Fibroblast of villous mesenchyme (primary cell): ENCODE results near the gene OR3A2. TPM values are rescaled to one million over a fixed set of nuclear protein-coding genes. Genes with fewer than 3 reads are reported as not detected.

Source experiments
- small RNA-seq: library from RNA; depleted of rRNA; stranded (forward); fragments of <200 nt; gene quantifications from one replicate; pipeline ENCODE3, GENCODE V24; 2012
- total RNA-seq: library from RNA; depleted of rRNA; stranded (reverse); fragments of >200 nt; gene quantifications from 2 replicates; pipeline ENCODE4 v1.2.3, GENCODE V29; 2012

OR3A2 gene
- total RNA-seq, 1 donor: 0.43 TPM

Small RNA genes lying within 50 kb of the gene (small RNA-seq; reads per million reads assigned to genes)
- gene OR1AC1P: not detected

Other genes with a start within 250 kb of the OR3A2 start
- not detected in 2 replicates for gene OR1A2, start 188.8 kb downstream of the OR3A2 start, total RNA-seq
- gene OR1A1, start 178.6 kb downstream of the OR3A2 start, total RNA-seq: not detected in 2 replicates
- 0.32 and 0.43 TPM in 2 replicates for gene OR3A1, start 87.9 kb downstream of the OR3A2 start, total RNA-seq
- gene OR1E1, start 12.1 kb upstream of the OR3A2 start, total RNA-seq: not detected in 2 replicates
- not detected in 2 replicates for gene OR3A3, start 25.1 kb upstream of the OR3A2 start, total RNA-seq
- not detected in 2 replicates for gene OR1E2, start 47.5 kb upstream of the OR3A2 start, total RNA-seq
- 1.3 and 3.5 TPM in 2 replicates for gene SPATA22, start 85.5 kb upstream of the OR3A2 start, total RNA-seq
- gene ASPA, start 89.7 kb upstream of the OR3A2 start, total RNA-seq: under 0.01 TPM in 2 replicates
- gene TRPV3, start 171.5 kb upstream of the OR3A2 start, total RNA-seq: 0.43 and 1.3 TPM in 2 replicates
- 2.2 and 2.9 TPM in 2 replicates for gene TRPV1, start 223.1 kb upstream of the OR3A2 start, total RNA-seq
- 8.6 and 11.6 TPM in 2 replicates for gene SHPK, start 249.9 kb upstream of the OR3A2 start, total RNA-seq